Measurements from ENCODE around the gene ATP5F1B. TPM values are rescaled to one million over a fixed set of nuclear protein-coding genes. Genes with fewer than 3 reads are reported as not detected.

The ATP5F1B gene
- total and polyA plus RNA-seq, 9 of the 15 experiments (the other 6 are each of a cell fraction or from before 2014, with no cell fraction given) = 908 to 3,125 (median 1,482) TPM

GRCh38 chr12:56616244-56616643, 29.5 kb downstream of the ATP5F1B start:
- no peak overlapping the region for H3K9ac ChIP-seq (ENCODE audit: insufficient read depth in 1 of 2, low read depth in 2 of 2, low read length in 2 of 2)
- no peak overlapping the region for H3K4me3 ChIP-seq
- H3K9me3 ChIP-seq (replicated peaks; ENCODE audit: control insufficient read depth, insufficient read depth, low read depth, low read length) = no peaks in the 10 kb centered on the region
- H3K36me3 ChIP-seq (ENCODE audit: control insufficient read depth, insufficient read depth, low read length) = peaks cover 90% of the 10 kb centered on the region
- H2AFZ ChIP-seq (ENCODE audit: low read depth, low read length) = no peak overlapping the region
- ATAC-seq (no peak), FAIRE-seq (no peak), DNase-seq (ENCODE audit: extremely low read depth in 1 of 4, low spot score in 3 of 4) (no peak)
- in situ Hi-C loops (cut with MboI) = no loop called here
- TF ChIP-seq, protein P1, sequence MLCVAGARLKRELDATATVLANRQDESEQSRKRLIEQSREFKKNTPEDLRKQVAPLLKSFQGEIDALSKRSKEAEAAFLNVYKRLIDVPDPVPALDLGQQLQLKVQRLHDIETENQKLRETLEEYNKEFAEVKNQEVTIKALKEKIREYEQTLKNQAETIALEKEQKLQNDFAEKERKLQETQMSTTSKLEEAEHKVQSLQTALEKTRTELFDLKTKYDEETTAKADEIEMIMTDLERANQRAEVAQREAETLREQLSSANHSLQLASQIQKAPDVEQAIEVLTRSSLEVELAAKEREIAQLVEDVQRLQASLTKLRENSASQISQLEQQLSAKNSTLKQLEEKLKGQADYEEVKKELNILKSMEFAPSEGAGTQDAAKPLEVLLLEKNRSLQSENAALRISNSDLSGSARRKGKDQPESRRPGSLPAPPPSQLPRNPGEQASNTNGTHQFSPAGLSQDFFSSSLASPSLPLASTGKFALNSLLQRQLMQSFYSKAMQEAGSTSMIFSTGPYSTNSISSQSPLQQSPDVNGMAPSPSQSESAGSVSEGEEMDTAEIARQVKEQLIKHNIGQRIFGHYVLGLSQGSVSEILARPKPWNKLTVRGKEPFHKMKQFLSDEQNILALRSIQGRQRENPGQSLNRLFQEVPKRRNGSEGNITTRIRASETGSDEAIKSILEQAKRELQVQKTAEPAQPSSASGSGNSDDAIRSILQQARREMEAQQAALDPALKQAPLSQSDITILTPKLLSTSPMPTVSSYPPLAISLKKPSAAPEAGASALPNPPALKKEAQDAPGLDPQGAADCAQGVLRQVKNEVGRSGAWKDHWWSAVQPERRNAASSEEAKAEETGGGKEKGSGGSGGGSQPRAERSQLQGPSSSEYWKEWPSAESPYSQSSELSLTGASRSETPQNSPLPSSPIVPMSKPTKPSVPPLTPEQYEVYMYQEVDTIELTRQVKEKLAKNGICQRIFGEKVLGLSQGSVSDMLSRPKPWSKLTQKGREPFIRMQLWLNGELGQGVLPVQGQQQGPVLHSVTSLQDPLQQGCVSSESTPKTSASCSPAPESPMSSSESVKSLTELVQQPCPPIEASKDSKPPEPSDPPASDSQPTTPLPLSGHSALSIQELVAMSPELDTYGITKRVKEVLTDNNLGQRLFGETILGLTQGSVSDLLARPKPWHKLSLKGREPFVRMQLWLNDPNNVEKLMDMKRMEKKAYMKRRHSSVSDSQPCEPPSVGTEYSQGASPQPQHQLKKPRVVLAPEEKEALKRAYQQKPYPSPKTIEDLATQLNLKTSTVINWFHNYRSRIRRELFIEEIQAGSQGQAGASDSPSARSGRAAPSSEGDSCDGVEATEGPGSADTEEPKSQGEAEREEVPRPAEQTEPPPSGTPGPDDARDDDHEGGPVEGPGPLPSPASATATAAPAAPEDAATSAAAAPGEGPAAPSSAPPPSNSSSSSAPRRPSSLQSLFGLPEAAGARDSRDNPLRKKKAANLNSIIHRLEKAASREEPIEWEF (CRISPR knock-in tag; IDR thresholded peaks at IDR 0.05) = no peak
- TF ChIP-seq ZNF431 (CRISPR knock-in tag; IDR thresholded peaks at IDR 0.05) (no peak), ZNF764 (CRISPR knock-in tag; IDR thresholded peaks at IDR 0.05; ENCODE audit: low read depth) (no peak), MAZ (CRISPR knock-in tag; conservative IDR thresholded peaks at IDR 0.05 in 1 of 2, IDR thresholded peaks at IDR 0.05 in 1 of 2) (no peak), NONO (IDR thresholded peaks at IDR 0.05; ENCODE audit: low read depth in 2 of 2, low read length in 1 of 2) (no peak), ATF1 (CRISPR knock-in tag; IDR thresholded peaks at IDR 0.05) (no peak), ATF1 (tag; IDR thresholded peaks at IDR 0.05) (no peak), GABPB1 (CRISPR knock-in tag; IDR thresholded peaks at IDR 0.05) (no peak), CEBPG (CRISPR knock-in tag; IDR thresholded peaks at IDR 0.05) (no peak), CEBPG (tag; conservative IDR thresholded peaks at IDR 0.05 in 1 of 2, IDR thresholded peaks at IDR 0.05 in 1 of 2) (no peak), TAF7 (tag; IDR thresholded peaks at IDR 0.05) (no peak), HNRNPK (IDR thresholded peaks at IDR 0.05; ENCODE audit: low read depth, low read length, poor library complexity, severe bottlenecking) (no peak), ZNF695 (CRISPR knock-in tag; IDR thresholded peaks at IDR 0.05) (no peak), NFRKB (IDR thresholded peaks at IDR 0.05; ENCODE audit: low read depth) (no peak), ZNF354B (CRISPR knock-in tag; IDR thresholded peaks at IDR 0.05) (no peak), LARP7 (IDR thresholded peaks at IDR 0.05) (no peak), SP2 (IDR thresholded peaks at IDR 0.05; ENCODE audit: extremely low read depth, low read depth, low read length, poor library complexity, severe bottlenecking) (no peak), NR0B1 (IDR thresholded peaks at IDR 0.05; ENCODE audit: partially characterized antibody) (no peak)
- H3K4me2 ChIP-seq (ENCODE audit: insufficient read depth, low read length) = no peak overlapping the region
- peaks cover 49% of the 10 kb centered on the region for H3K79me2 ChIP-seq (ENCODE audit: control insufficient read depth, insufficient read depth, low read length)
- H4K20me1 ChIP-seq (replicated peaks; ENCODE audit: control insufficient read depth, insufficient read depth, low read length) = peaks cover 7% of the 10 kb centered on the region
- 89% methylated on average over 3 of the region's 3 CpGs for WGBS (ENCODE audit: insufficient coverage, low coverage, missing lambda C conversion rate)
- H3K4me1 ChIP-seq (replicated peaks in 1 of 2; ENCODE audit: control insufficient read depth in 2 of 2, insufficient read depth in 2 of 2, low read length in 2 of 2) = peaks cover 0 to 7% of the 10 kb centered on the region in 2 experiments; a peak in 2 of 5 replicates
- no peak overlapping the region for H3K27ac ChIP-seq (ENCODE audit: extremely low read depth, low read depth, low read length)
- intact Hi-C loops (cut with micrococcal nuclease) = no loop called here
- BruUV-seq (replicated peaks) = no TSS peak
- ChIA-PET CTCF (ENCODE audit: low intra/inter-chr PET ratio) (no interaction called here), POLR2A (interaction anchor here (0.6 to 1.8 kb wide), 4 partner anchors 9 to 48 kb away, joined by 3 to 9 read pairs (median 4); no protein-coding TSS in a partner anchor)
- peaks cover 3% of the 10 kb centered on the region for H3K9me1 ChIP-seq (ENCODE audit: control insufficient read depth, insufficient read depth, low read length)
- H3K27me3 ChIP-seq (ENCODE audit: control insufficient read depth in 2 of 2, insufficient read depth in 2 of 2, low read length in 2 of 2) = no peaks in the 10 kb centered on the region
